ENCODE data around the gene TEX14. TPM values are rescaled to one million over a fixed set of nuclear protein-coding genes. Genes with fewer than 3 reads are reported as not detected.
"Not testable (repeated sequence)": the region's sequence is repeated elsewhere in the genome, so short reads cannot be mapped to it uniquely, and the experiment has no call there.

The TEX14 gene
- total and polyA plus RNA-seq, 2 donors (not counting 1 experiment from before 2014, with no cell fraction given), result under 0.01 to 0.03 TPM

- no peak overlapping the region for H3K4me2 ChIP-seq (ENCODE audit: extremely low read depth, insufficient read depth, low read length)
- no peak overlapping the region for H3K27ac ChIP-seq (ENCODE audit: insufficient read depth, low read length)
- H3K27me3 ChIP-seq (ENCODE audit: control insufficient read depth, insufficient read depth, low read length), result no peaks in the 10 kb centered on the region
- no peak overlapping the region for H3K4me3 ChIP-seq (replicated peaks in 1 of 4; ENCODE audit: control extremely low read depth in 1 of 4, insufficient read depth in 1 of 4, low read depth in 3 of 4, low read length in 4 of 4)
- TF ChIP-seq EZH2 (IDR thresholded peaks at IDR 0.05; ENCODE audit: low read length, missing control alignments), result no peak
- TF ChIP-seq, protein P1, sequence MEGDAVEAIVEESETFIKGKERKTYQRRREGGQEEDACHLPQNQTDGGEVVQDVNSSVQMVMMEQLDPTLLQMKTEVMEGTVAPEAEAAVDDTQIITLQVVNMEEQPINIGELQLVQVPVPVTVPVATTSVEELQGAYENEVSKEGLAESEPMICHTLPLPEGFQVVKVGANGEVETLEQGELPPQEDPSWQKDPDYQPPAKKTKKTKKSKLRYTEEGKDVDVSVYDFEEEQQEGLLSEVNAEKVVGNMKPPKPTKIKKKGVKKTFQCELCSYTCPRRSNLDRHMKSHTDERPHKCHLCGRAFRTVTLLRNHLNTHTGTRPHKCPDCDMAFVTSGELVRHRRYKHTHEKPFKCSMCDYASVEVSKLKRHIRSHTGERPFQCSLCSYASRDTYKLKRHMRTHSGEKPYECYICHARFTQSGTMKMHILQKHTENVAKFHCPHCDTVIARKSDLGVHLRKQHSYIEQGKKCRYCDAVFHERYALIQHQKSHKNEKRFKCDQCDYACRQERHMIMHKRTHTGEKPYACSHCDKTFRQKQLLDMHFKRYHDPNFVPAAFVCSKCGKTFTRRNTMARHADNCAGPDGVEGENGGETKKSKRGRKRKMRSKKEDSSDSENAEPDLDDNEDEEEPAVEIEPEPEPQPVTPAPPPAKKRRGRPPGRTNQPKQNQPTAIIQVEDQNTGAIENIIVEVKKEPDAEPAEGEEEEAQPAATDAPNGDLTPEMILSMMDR (conservative IDR thresholded peaks at IDR 0.05 in 1 of 2, IDR thresholded peaks at IDR 0.05 in 1 of 2; ENCODE audit: low read depth in 1 of 2, low read length in 2 of 2), result no peak
- H3K4me1 ChIP-seq (ENCODE audit: control insufficient read depth, extremely low read depth, insufficient read depth, low read length), result no peaks in the 10 kb centered on the region
- no peak overlapping the region for H2AFZ ChIP-seq (ENCODE audit: low read length)
- no peaks in the 10 kb centered on the region for H3K9me3 ChIP-seq (ENCODE audit: control insufficient read depth, insufficient read depth, low read depth, low read length)
- H4K20me1 ChIP-seq (ENCODE audit: control insufficient read depth, extremely low read depth, insufficient read depth, low read length), result no peaks in the 10 kb centered on the region
- H3K36me3 ChIP-seq (ENCODE audit: control insufficient read depth, insufficient read depth, low read length), result no peaks in the 10 kb centered on the region
- peaks cover 2% of the 10 kb centered on the region for H3K79me2 ChIP-seq (ENCODE audit: control insufficient read depth, insufficient read depth, low read length)
- H3K9ac ChIP-seq (ENCODE audit: insufficient read depth, low read length), result no peak overlapping the region
- no peak for DNase-seq (ENCODE audit: low read depth in 2 of 2)
Measured at GRCh38 chr17:58688521-58688920, 3.3 kb downstream of the TEX14 start.

DNA sequence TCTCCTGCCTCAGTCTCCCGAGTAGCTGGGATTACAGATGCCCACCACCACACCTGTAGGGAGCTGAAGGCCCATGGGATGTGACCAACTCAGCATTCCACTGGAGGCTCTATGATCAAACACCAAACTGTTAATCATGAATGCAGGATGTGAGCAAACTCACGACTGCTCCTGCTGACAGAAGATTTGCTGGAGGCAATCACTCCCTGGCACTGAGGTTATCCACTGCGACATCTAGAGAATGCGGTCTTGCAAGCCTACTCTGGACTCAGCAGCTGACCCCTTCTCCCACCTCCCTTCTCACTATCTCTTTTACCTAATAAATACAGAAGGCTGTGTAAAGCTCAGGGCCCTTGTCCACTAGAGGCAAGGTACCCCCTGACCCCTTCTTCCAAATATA, 4.9 kb downstream of the TEX14 start:
- Histone ChIP-seq H4K20me1 (ENCODE audit: control insufficient read depth, extremely low read depth, insufficient read depth, low read length) (no peaks in the 10 kb centered on the region), H3K4me3 (replicated peaks in 1 of 4; ENCODE audit: control extremely low read depth in 1 of 4, insufficient read depth in 1 of 4, low read depth in 3 of 4, low read length in 4 of 4) (no peak overlapping the region), H3K9me3 (ENCODE audit: control insufficient read depth, insufficient read depth, low read depth, low read length) (no peaks in the 10 kb centered on the region), H3K4me1 (ENCODE audit: control insufficient read depth, extremely low read depth, insufficient read depth, low read length) (no peaks in the 10 kb centered on the region), H2AFZ (ENCODE audit: low read length) (no peak overlapping the region), H3K27me3 (ENCODE audit: control insufficient read depth, insufficient read depth, low read length) (no peaks in the 10 kb centered on the region), H3K4me2 (ENCODE audit: extremely low read depth, insufficient read depth, low read length) (no peak overlapping the region), H3K36me3 (ENCODE audit: control insufficient read depth, insufficient read depth, low read length) (no peaks in the 10 kb centered on the region), H3K27ac (ENCODE audit: insufficient read depth, low read length) (no peak overlapping the region), H3K79me2 (ENCODE audit: control insufficient read depth, insufficient read depth, low read length) (no peaks in the 10 kb centered on the region), H3K9ac (ENCODE audit: insufficient read depth, low read length) (no peak overlapping the region)
- DNase-seq (ENCODE audit: low read depth in 2 of 2), result no peak
- TF ChIP-seq, protein P1 (conservative IDR thresholded peaks at IDR 0.05 in 1 of 2, IDR thresholded peaks at IDR 0.05 in 1 of 2; ENCODE audit: low read depth in 1 of 2, low read length in 2 of 2), result no peak
- TF ChIP-seq EZH2 (IDR thresholded peaks at IDR 0.05; ENCODE audit: low read length, missing control alignments), result no peak

GRCh38 chr17:58684462-58684861, 7.4 kb downstream of the TEX14 start:
- H3K9ac ChIP-seq (ENCODE audit: insufficient read depth, low read length), result not testable (repeated sequence)

More at GRCh38 chr17:58684462-58684861, 7.4 kb downstream of the TEX14 start:
- H3K4me1 ChIP-seq (ENCODE audit: control insufficient read depth, extremely low read depth, insufficient read depth, low read length); H3K36me3 ChIP-seq (ENCODE audit: control insufficient read depth, insufficient read depth, low read length); H4K20me1 ChIP-seq (ENCODE audit: control insufficient read depth, extremely low read depth, insufficient read depth, low read length); H3K27me3 ChIP-seq (ENCODE audit: control insufficient read depth, insufficient read depth, low read length); H3K4me3 ChIP-seq (replicated peaks in 1 of 4; ENCODE audit: control extremely low read depth in 1 of 4, insufficient read depth in 1 of 4, low read depth in 3 of 4, low read length in 4 of 4); H2AFZ ChIP-seq (ENCODE audit: low read length); H3K4me2 ChIP-seq (ENCODE audit: extremely low read depth, insufficient read depth, low read length); DNase-seq (ENCODE audit: low read depth in 2 of 2); H3K9me3 ChIP-seq (ENCODE audit: control insufficient read depth, insufficient read depth, low read depth, low read length); H3K79me2 ChIP-seq (ENCODE audit: control insufficient read depth, insufficient read depth, low read length); H3K27ac ChIP-seq (ENCODE audit: insufficient read depth, low read length): not testable (repeated sequence)

Data from fibroblast of lung (primary cell).